Measurements from ENCODE around the gene RRP12. TPM values are rescaled to one million over a fixed set of nuclear protein-coding genes. Genes with fewer than 3 reads are reported as not detected.

Gene RRP12
- total and polyA plus RNA-seq, 9 of the 15 experiments (the other 6 are each of a cell fraction or from before 2014, with no cell fraction given), result 4.6 to 68.2 (median 21.8) TPM

GRCh38 chr10:97399843-97400545 lies 1.1 kb downstream of the RRP12 start (continued):
- TF ChIP-seq MNT (conservative IDR thresholded peaks at IDR 0.05) (peak in 1 of 2 experiments; percentile 11; a peak in 1 of 4 replicates), ZNF184 (CRISPR knock-in tag; IDR thresholded peaks at IDR 0.05) (no peak), SIN3A (IDR thresholded peaks at IDR 0.05; ENCODE audit: borderline replicate concordance in 2 of 2, control insufficient read depth in 1 of 2, low read depth in 2 of 2, low read length in 2 of 2) (peak; percentile 74 to 89; a peak in 2 of 4 replicates), MEIS2 (IDR thresholded peaks at IDR 0.05; ENCODE audit: partially characterized antibody) (no peak), RNF2 (IDR thresholded peaks at IDR 0.05) (no peak), DACH1 (IDR thresholded peaks at IDR 0.05; ENCODE audit: partially characterized antibody) (peak; percentile 88), TOE1 (IDR thresholded peaks at IDR 0.05; ENCODE audit: borderline replicate concordance) (no peak), TOE1 (CRISPR knock-in tag; IDR thresholded peaks at IDR 0.05; ENCODE audit: borderline replicate concordance, low read depth) (peak; percentile 50; the same call in 1 of the 2 replicates), C11orf30 (IDR thresholded peaks at IDR 0.05; ENCODE audit: low read depth) (peak; percentile 56), HMGN3 (IDR thresholded peaks at IDR 0.05; ENCODE audit: borderline replicate concordance, extremely low read depth, insufficient read length, low read depth, low read length) (no peak), TEAD1 (CRISPR knock-in tag; IDR thresholded peaks at IDR 0.05) (peak in 1 of 2 experiments; percentile 57; a peak in 1 of 4 replicates), PHF8 (IDR thresholded peaks at IDR 0.05; ENCODE audit: borderline replicate concordance, low read length) (no peak), CBFA2T3 (IDR thresholded peaks at IDR 0.05) (no peak), SMARCA4 (IDR thresholded peaks at IDR 0.05) (peak; percentile 22; the same call in 1 of the 2 replicates), ZNF121 (CRISPR knock-in tag; conservative IDR thresholded peaks at IDR 0.05) (no peak), JUN (IDR thresholded peaks at IDR 0.05; ENCODE audit: borderline replicate concordance, low read depth, low read length) (peak; percentile 74; the same call in 1 of the 2 replicates), JUN (CRISPR knock-in tag; IDR thresholded peaks at IDR 0.05; ENCODE audit: borderline replicate concordance) (0 out of 2 replicates have a peak, but pooled peaks have one; percentile 86), SRSF3 (IDR thresholded peaks at IDR 0.05; ENCODE audit: insufficient read depth, low read length) (no peak), BMI1 (IDR thresholded peaks at IDR 0.05; ENCODE audit: low read length) (no peak), ATF3 (IDR thresholded peaks at IDR 0.05) (peak; percentile 95), ATF3 (CRISPR knock-in tag; conservative IDR thresholded peaks at IDR 0.05) (0 out of 2 replicates have a peak, but pooled peaks have one; percentile 34), RAD51 (IDR thresholded peaks at IDR 0.05; ENCODE audit: borderline replicate concordance, low read depth) (no peak), ZNF174 (CRISPR knock-in tag; IDR thresholded peaks at IDR 0.05) (no peak), ZNF316 (IDR thresholded peaks at IDR 0.05) (peak; percentile 81), MYC (IDR thresholded peaks at IDR 0.05; ENCODE audit: low read depth, low read length) (no peak), MYC (CRISPR knock-in tag; IDR thresholded peaks at IDR 0.05; ENCODE audit: borderline replicate concordance, low read depth) (no peak), SP1 (CRISPR knock-in tag; IDR thresholded peaks at IDR 0.05) (peak; percentile 34; the same call in 1 of the 2 replicates), FOSL1 (tag; conservative IDR thresholded peaks at IDR 0.05) (peak; percentile 49; the same call in 1 of the 2 replicates)

All from K562 (cell line).